Duodenal mucosa (tissue), 2 donors: ENCODE data around the gene CFAP46.

Experiments used
- H3K27ac ChIP-seq: one replicate; pipeline ENCODE4 v1.7.0; 2013; ENCODE audit warnings: low read depth, low read length
- H3K27me3 ChIP-seq, 2 donors: one replicate each; pipeline ENCODE4 v1.7.0; 2013; ENCODE audit warnings: low read length in 2 of 2, control low read depth in 1 of 2; ENCODE audit not compliant: insufficient read depth in 2 of 2, control insufficient read depth in 1 of 2
- H3K36me3 ChIP-seq, 2 donors: one replicate each; pipeline ENCODE4 v1.7.0; 2013; ENCODE audit warnings: low read length in 2 of 2, control low read depth in 1 of 2; ENCODE audit not compliant: insufficient read depth in 2 of 2, control insufficient read depth in 1 of 2
- H3K4me1 ChIP-seq, 2 donors: one replicate each; pipeline ENCODE4 v1.7.0; 2013; ENCODE audit warnings: low read length in 2 of 2, control low read depth in 1 of 2; ENCODE audit not compliant: insufficient read depth in 2 of 2, control insufficient read depth in 1 of 2
- H3K4me3 ChIP-seq, 2 donors: one replicate each; pipeline ENCODE4 v1.7.0; 2013; ENCODE audit warnings: low read length in 2 of 2, low read depth in 1 of 2
- H3K9ac ChIP-seq, 2 donors: one replicate each; pipeline ENCODE4 v1.7.0; 2013; ENCODE audit warnings: low read length in 2 of 2, low read depth in 1 of 2
- H3K9me3 ChIP-seq, 2 donors: one replicate each; pipeline ENCODE4 v1.7.0; 2013; ENCODE audit warnings: low read length in 2 of 2, control low read depth in 1 of 2; ENCODE audit not compliant: control insufficient read depth in 1 of 2

CFAP46 gene

DNA sequence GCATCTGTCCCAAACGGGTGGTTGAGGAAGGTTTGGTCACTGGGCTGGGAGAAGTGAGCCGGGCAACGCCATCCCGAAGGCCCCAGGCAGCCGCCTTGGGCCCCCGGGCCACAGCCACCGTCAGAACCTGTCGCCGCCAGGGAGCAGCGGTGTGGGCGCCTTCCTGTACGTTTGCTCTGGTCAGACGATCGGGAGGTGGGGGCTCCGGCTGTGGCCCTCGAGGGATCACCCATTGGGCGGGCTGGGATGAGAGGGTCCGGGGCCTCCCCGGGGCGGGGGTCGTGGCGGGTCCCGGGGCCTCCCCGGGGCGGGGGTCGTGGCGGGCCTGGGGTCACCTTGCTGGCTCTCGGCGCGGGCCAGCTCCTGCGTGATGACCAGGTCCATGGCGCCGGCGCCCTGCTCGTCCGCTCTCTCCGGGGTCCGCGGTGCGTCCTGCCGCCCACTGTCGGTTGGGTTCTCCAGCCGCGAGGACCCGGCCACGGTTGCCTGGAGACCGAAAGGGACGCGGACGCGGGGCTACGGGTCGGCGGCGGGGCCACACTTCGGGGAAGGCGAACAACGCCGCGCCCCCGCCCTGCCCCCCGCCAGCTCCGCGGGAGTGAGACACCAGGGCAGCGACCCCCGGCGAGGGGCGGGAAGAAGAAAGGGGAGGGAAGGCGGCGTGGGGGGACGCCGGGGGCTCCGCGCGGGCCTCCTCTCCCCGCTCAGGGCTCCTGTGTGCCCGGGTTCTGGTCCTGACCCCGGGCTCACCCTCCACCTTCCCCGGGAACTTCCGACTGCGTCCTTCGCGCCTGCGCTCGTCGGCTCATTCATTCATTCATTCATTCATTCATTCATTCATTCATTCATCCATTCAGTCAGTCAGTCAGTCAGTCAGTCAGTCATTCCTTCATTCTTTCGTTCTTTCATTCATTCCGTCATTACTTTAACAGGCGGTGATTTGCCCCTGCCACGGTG, at the start of gene CFAP46:
CFAP46 (minus strand) TSS at position 470 of the 957 bp plus-strand sequence; CDS start at position 384, 86 bp downstream.
- H3K9ac ChIP-seq = no peak within 1 kb of the TSS
- H3K36me3 ChIP-seq = no peaks in the 10 kb centered on the region
- peak within 1 kb of the TSS in 1 of 2 donors; percentile 52 for H3K4me3 ChIP-seq
- no peak within 1 kb of the TSS for H3K27ac ChIP-seq
- H3K9me3 ChIP-seq = no peaks in the 10 kb centered on the region
- no peaks in the 10 kb centered on the region for H3K4me1 ChIP-seq
- peaks cover 18 to 26% of the 10 kb centered on the region in 2 donors for H3K27me3 ChIP-seq

DNA sequence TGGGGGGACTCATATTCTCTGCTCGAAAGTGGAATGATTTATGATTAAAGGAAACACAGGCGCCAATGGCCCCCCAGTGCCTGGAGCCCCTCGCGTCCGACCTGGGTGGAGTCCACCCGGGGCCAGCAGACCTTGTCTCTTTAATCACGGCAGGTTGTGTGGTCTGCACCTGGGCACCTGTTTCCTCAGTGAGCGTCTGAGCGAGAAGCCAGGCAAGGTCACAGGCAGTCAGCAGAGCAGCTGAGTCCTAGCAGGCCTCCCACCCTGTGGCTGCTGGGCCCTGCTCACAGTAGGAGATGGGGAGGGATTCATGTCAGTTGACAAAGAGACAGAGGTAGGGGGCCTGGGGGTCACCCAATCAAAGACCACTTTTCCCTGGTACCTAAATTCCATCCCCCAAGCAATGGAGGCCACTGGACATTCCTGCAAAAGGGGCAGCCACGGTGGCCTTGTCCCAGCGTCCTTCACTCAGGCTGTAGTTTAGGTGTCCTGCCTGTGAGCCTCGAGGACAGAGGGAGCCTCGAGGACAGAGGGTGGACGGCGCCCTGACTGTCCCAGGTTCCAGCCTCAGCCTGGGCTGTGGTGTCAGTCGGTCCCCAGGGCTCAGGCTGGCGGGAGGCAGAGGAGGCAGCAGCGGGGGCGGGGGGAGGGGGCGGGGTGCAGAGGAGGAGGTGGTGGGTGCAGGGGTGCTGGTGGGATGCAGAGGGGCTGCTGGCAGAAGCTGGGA, 49.5 kb upstream of the CFAP46 start:
- Histone ChIP-seq H3K9ac (no peak overlapping the region), H3K27ac (no peak overlapping the region), H3K9me3 (no peaks in the 10 kb centered on the region), H3K4me3 (no peak overlapping the region), H3K27me3 (peaks cover 0 to 3% of the 10 kb centered on the region in 2 donors), H3K36me3 (no peaks in the 10 kb centered on the region), H3K4me1 (no peaks in the 10 kb centered on the region)

GRCh38 chr10:132990684-132991545, 48.5 kb upstream of the CFAP46 start:
- Histone ChIP-seq H3K9ac (no peak overlapping the region), H3K36me3 (no peaks in the 10 kb centered on the region), H3K27ac (no peak overlapping the region), H3K9me3 (no peaks in the 10 kb centered on the region), H3K4me3 (no peak overlapping the region), H3K27me3 (peaks cover 0 to 3% of the 10 kb centered on the region in 2 donors), H3K4me1 (no peaks in the 10 kb centered on the region)

- Histone ChIP-seq H3K9me3 (no peaks in the 10 kb centered on the region), H3K4me3 (no peak overlapping the region), H3K9ac (no peak overlapping the region), H3K27me3 (peaks cover 0 to 3% of the 10 kb centered on the region in 2 donors), H3K4me1 (no peaks in the 10 kb centered on the region), H3K27ac (no peak overlapping the region), H3K36me3 (no peaks in the 10 kb centered on the region)
These were observed 47.4 kb upstream of the CFAP46 start for GRCh38 chr10:132989476-132990415.

GRCh38 chr10:132988988-132989387, 46.6 kb upstream of the CFAP46 start:
- no peak overlapping the region for H3K27ac ChIP-seq
- H3K27me3 ChIP-seq = peaks cover 0 to 3% of the 10 kb centered on the region in 2 donors
- H3K36me3 ChIP-seq = no peaks in the 10 kb centered on the region
- no peak overlapping the region for H3K9ac ChIP-seq
- no peaks in the 10 kb centered on the region for H3K4me1 ChIP-seq
- no peak overlapping the region for H3K4me3 ChIP-seq
- H3K9me3 ChIP-seq = no peaks in the 10 kb centered on the region

- no peak overlapping the region for H3K9ac ChIP-seq
- H3K27ac ChIP-seq = no peak overlapping the region
- H3K4me1 ChIP-seq = no peaks in the 10 kb centered on the region
- no peak overlapping the region for H3K4me3 ChIP-seq
- H3K9me3 ChIP-seq = no peaks in the 10 kb centered on the region
- no peaks in the 10 kb centered on the region for H3K27me3 ChIP-seq
- H3K36me3 ChIP-seq = no peaks in the 10 kb centered on the region
These were observed 45.6 kb upstream of the CFAP46 start for GRCh38 chr10:132987671-132988571.

- Histone ChIP-seq H3K9ac (no peak overlapping the region), H3K4me1 (no peaks in the 10 kb centered on the region), H3K27me3 (no peaks in the 10 kb centered on the region), H3K36me3 (no peaks in the 10 kb centered on the region), H3K27ac (no peak overlapping the region), H3K4me3 (no peak overlapping the region), H3K9me3 (no peaks in the 10 kb centered on the region)
These were observed 44.6 kb upstream of the CFAP46 start for GRCh38 chr10:132986978-132987377.

DNA sequence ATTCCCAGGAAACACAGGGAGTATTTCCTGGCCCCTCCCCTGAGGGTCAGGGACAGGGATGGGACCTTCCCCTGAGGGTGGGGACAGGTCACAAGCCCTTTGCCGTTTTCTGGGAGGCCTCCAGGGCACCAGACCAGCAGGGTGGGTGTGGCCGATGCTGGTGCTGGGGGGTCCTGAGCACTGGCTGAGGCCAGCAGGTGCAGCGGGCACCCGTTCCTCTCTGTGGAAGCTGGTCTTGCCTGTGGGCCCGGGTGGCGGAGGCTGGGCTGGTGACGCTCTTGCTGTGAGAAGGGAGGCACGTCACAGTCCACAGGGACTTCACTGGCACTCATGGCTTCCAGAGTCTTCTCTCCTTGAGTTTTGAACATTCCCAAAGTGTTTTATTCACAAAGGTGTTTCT, 44.2 kb upstream of the CFAP46 start:
- no peak overlapping the region for H3K27ac ChIP-seq
- H3K9ac ChIP-seq = no peak overlapping the region
- H3K4me1 ChIP-seq = no peaks in the 10 kb centered on the region

More for the DNA sequence above, 44.2 kb upstream of the CFAP46 start:
- Histone ChIP-seq H3K9me3 (no peaks in the 10 kb centered on the region), H3K4me3 (no peak overlapping the region), H3K36me3 (no peaks in the 10 kb centered on the region), H3K27me3 (no peaks in the 10 kb centered on the region)
